ENCODE data around the gene NECAB2.

DNA sequence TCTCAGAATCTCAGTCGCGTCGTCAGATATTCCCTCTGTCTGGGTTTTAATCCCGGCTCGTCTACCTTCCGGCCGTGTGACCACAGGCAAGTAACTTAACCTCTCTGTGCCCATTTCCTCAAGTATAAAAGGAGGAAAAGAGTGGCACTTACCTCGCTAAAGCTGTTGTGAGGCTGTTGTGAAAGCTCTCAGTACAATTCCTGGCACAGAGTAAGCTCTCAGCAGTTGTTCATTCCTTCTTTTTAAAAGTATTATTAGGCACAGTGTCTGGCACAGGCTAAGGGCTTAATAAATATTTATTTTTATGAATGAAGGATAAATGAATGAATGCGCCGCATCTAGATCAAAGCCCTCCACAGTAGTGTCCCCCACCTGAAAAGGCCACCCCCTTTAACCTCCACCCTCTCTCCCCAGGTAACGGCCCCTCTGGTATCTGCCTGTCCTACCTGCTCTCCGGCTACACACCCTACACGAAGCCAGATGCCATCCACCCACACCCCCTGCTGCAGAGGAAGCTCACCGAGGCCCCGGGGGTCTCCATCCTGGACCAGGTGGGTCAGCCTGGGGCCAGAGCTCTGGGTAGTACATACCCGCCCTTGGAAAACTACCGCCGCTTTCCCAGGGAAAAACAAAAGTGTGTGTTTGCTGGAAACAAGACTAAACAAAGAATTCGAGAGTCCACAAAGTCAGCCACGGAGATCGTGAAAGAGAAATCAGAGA lies 9.0 kb upstream of the NECAB2 start:
- TF ChIP-seq, protein P1, sequence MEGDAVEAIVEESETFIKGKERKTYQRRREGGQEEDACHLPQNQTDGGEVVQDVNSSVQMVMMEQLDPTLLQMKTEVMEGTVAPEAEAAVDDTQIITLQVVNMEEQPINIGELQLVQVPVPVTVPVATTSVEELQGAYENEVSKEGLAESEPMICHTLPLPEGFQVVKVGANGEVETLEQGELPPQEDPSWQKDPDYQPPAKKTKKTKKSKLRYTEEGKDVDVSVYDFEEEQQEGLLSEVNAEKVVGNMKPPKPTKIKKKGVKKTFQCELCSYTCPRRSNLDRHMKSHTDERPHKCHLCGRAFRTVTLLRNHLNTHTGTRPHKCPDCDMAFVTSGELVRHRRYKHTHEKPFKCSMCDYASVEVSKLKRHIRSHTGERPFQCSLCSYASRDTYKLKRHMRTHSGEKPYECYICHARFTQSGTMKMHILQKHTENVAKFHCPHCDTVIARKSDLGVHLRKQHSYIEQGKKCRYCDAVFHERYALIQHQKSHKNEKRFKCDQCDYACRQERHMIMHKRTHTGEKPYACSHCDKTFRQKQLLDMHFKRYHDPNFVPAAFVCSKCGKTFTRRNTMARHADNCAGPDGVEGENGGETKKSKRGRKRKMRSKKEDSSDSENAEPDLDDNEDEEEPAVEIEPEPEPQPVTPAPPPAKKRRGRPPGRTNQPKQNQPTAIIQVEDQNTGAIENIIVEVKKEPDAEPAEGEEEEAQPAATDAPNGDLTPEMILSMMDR (conservative IDR thresholded peaks at IDR 0.05 in 1 of 2, IDR thresholded peaks at IDR 0.05 in 1 of 2; ENCODE audit: extremely low read depth in 1 of 2, insufficient read depth in 1 of 2, low read depth in 1 of 2, low read length in 2 of 2): no peak
- no peak for TF ChIP-seq EZH2 (IDR thresholded peaks at IDR 0.05; ENCODE audit: borderline replicate concordance, low read length)

All from mammary epithelial cell (primary cell).